HG03432 (cell line): ENCODE measurements around the gene OPCML.

Experiments used
- ATAC-seq: cut with Tn5 transposase; IDR thresholded peaks from one replicate; pipeline ENCODE4 v1.9.1; 2021; ENCODE audit warnings: mild to moderate bottlenecking, moderate library complexity; ENCODE audit not compliant: unreplicated experiment

Gene OPCML

GRCh38 chr11:132555617-132556016, 976.7 kb downstream of the OPCML start:
- ATAC-seq = no peak

- ATAC-seq = no peak
Measured at GRCh38 chr11:132551016-132551415, 981.3 kb downstream of the OPCML start.

GRCh38 chr11:132549561-132549960, 982.7 kb downstream of the OPCML start:
- no peak for ATAC-seq

GRCh38 chr11:132549001-132549400, 983.3 kb downstream of the OPCML start:
- ATAC-seq = no peak

GRCh38 chr11:132544007-132544406, 988.3 kb downstream of the OPCML start:
- no peak for ATAC-seq

- no peak for ATAC-seq
Measured at GRCh38 chr11:132541794-132542193, 990.5 kb downstream of the OPCML start.

- ATAC-seq = no peak
Measured at GRCh38 chr11:132540581-132540980, 991.7 kb downstream of the OPCML start.

GRCh38 chr11:132539590-132540368, 992.5 kb downstream of the OPCML start:
- no peak for ATAC-seq

GRCh38 chr11:132538642-132539041, 993.7 kb downstream of the OPCML start:
- ATAC-seq = no peak

- ATAC-seq = no peak
Measured at GRCh38 chr11:132535830-132536229, 996.5 kb downstream of the OPCML start.

GRCh38 chr11:132531921-132532320, 1000.4 kb downstream of the OPCML start:
- no peak for ATAC-seq

- no peak for ATAC-seq
Measured at GRCh38 chr11:132528181-132528580, 1004.1 kb downstream of the OPCML start.

GRCh38 chr11:132523929-132524328, 1008.4 kb downstream of the OPCML start:
- ATAC-seq = no peak

- no peak for ATAC-seq
Measured at GRCh38 chr11:132520199-132520598, 1012.1 kb downstream of the OPCML start.

- ATAC-seq = no peak
Measured at GRCh38 chr11:132519241-132519815, 1013.0 kb downstream of the OPCML start.

- ATAC-seq = no peak
Measured at GRCh38 chr11:132504501-132505041, 1027.7 kb downstream of the OPCML start.

GRCh38 chr11:132501356-132501755, 1030.9 kb downstream of the OPCML start:
- no peak for ATAC-seq

GRCh38 chr11:132499661-132500060, 1032.6 kb downstream of the OPCML start:
- ATAC-seq = no peak

GRCh38 chr11:132496341-132496740, 1036.0 kb downstream of the OPCML start:
- ATAC-seq = no peak

- no peak for ATAC-seq
Measured at GRCh38 chr11:132493801-132494200, 1038.5 kb downstream of the OPCML start.

GRCh38 chr11:132490978-132491377, 1041.3 kb downstream of the OPCML start:
- no peak for ATAC-seq

- ATAC-seq = no peak
Measured at GRCh38 chr11:132486060-132486459, 1046.2 kb downstream of the OPCML start.
